CD4-positive, alpha-beta T cell treated with Interleukin-4 for 1 hour (primary cell): Measurements from ENCODE around the gene TSPAN3.
A peak's percentile ranks its signal among the peaks of the same experiment; 100 is the strongest.

Experiments used
- DNase-seq, 2 donors: peaks; one replicate each; pipeline ENCODE4 v3.0.0-alpha.2; 2020 to 2022

TSPAN3 gene

DNA sequence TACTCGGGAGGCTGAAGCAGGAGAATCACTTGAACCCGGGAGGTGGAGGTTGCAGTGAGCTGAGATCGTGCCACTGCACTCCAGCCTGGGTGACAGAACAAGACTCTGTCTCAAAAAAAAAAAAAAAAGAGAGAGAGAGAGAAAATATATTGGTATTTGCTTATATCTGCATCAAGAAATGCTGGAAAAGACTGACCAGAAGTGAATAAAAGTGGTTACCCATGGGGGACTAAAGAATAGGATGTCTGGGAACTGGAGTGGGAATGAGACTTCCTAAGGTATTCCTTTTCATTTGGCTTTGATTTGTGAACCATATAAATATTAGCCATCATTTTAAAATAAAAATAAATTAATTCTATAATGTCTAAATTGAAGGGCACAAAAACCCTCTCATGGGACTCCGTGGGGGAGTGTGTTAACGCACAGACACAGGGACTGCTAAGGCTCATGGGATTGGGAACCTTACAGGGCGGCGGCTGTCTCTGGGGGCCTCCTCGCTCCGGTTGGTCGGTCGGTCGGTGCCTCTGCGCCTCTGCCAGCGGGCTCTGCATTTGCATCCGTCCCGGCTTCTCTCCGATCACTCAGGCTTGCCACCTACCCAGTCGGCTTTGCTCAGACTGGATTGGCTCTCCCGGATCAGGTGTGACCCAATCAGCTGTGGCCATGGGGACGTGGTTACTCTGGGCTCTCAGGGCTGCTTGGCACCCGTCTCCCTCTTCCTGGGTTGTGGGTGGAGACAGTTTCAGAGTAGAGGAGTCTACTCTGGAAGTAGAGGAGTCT is 12.7 kb upstream of the TSPAN3 start:
- DNase-seq: peak; percentile 64 to 90

GRCh38 chr15:77081971-77082370 is 11.1 kb upstream of the TSPAN3 start:
- DNase-seq: no peak

DNA sequence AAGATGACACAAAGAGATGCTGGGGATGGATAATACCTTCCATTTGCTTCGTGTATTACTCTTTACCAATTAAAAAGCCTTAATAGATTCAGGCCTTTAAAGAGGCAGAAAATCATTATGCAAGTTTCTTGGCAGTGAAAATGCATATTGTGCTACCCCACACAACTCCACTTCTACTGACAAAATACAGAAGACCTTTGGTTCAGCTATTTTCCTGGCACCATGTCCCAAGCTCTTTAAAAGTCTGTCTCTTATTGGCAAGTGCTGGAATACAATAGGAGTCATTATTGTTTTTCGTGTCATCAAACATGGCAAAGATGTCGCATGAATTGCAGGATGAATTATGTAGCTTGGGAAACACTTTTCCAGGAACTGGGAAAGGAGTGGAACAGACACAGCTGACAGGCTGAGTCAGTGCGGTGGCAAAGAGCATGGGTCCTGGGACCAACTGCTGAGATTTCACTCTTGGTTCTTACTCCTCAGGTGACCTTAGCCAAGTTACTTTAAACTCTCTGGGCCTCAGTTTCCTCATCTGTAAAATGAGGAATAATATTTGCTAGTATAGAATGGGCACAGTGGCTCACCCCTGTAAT is 5.5 kb upstream of the TSPAN3 start:
- DNase-seq: no peak

- no peak for DNase-seq
Observed at GRCh38 chr15:77075528-77075927, 4.6 kb upstream of the TSPAN3 start.

- no peak for DNase-seq
Observed at GRCh38 chr15:77074350-77074749, 3.4 kb upstream of the TSPAN3 start.

DNA sequence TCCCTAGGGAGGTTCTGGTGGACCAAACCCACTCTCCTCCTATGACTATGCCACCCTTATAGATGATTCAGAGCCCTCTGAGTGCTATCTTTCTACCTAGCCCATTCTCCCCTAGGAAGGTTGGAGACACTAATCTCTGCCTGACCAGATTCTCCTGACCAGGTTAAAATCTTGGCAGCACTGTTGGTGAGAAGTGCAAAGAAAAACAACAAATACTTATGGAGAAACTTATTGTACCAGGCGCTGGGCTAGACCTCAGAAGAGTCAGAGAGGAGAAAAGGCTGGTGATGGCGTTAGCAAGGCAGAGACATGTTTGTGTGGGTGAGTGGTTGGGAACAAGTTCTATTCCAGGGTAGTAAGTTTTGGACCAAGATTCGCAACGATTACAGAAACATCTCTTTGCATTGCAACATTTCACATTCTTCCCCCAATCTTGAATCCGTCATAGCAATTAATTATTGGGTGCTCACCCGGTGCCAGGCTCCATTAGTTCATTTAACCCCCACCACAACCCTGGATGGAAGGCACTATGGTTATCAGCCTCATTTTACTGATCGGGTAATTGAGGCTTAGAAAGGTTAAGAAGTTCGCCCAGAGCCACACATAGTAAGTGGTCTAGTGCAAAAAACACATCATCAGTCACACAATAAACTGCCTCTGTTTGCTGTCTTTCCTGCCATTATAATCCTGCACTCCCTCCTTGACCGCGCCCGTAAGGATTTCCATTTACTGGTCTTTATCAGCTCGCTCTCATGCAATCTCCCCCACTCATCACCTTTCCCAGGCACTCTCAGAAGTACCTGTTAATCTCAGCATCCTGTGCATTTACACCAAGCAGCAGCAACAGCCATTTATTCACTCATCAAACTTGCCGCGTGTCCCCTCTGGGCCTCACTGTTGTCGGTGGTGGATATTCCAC is 655 bp upstream of the TSPAN3 start:
- DNase-seq: no peak

DNA sequence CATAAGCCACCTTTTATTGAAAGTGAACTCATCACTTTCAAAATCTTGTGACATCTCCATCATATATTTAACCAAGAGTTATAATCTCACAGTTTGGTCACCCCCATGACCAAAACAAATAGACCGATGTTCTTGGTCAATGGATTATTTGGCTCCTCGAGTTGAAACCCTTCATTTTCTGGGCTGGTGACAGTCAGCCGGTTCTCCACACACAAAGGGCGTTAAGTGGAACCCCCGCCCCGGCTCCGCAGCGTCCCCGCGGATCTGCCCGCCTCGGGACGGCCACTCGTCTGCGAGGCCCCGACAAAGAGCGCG is 772 bp downstream of the TSPAN3 start:
- no peak for DNase-seq

- DNase-seq: no peak
Observed at GRCh38 chr15:77069521-77070121, 1.3 kb downstream of the TSPAN3 start.

- no peak for DNase-seq
Observed at GRCh38 chr15:77068633-77069032, 2.3 kb downstream of the TSPAN3 start.

- no peak for DNase-seq
Observed at GRCh38 chr15:77067691-77068367, 3.1 kb downstream of the TSPAN3 start.

GRCh38 chr15:77066971-77067690 is 3.8 kb downstream of the TSPAN3 start:
- DNase-seq: no peak

DNA sequence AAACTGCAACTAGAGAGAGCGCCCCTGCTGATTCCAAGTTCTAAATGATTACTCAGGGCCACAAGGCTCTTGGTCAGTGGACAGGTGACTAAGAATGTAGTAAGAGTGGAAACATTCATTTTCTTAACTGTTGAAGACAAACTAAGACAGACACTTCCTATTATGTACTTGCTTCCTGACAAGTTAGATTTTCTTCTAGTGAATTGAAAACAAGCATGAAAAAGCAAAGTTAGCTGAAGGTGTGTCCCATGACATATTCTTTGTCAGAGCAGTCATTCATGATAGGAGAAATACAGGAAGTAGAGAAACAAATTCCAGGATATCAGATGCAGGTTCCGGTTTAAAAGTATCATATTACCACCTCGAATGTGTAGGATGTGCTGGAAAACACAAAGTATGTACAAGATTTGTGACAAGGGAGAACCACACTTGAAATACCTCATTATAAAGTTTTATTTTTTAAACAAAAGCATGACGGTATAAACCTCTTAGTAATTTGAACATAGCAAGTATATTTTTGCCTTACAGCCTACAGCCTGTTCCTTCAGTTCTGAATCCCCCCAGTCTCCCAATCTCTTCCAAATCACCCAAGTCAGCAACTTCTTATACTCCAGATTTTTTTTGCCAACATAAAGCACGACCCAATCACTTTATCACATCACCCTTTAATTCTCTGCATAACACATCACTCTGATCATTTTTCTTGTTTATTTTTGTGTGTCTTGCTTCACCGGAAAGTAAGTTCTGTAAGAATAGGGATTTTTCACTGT is 6.2 kb downstream of the TSPAN3 start:
- no peak for DNase-seq

DNA sequence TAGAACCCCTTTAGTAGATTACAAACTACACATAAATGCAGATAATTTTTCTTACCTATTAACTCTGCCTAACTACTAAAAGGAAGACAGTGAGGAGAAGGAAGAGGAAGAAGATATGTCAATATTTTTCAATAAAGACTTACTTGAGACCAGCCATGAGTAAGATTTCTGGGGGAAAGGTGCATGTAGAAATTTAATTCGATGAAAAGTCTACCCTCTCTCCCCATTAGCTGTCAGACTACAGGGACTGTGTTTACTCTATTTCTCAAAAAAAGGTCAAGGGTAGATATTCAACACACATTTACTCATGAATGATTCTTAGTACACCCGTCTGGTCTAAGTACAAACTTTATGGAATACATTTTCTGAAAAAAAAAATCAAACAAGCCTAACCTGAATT is 6.8 kb downstream of the TSPAN3 start:
- no peak for DNase-seq

- no peak for DNase-seq
Observed at GRCh38 chr15:77063249-77063648, 7.7 kb downstream of the TSPAN3 start.

DNA sequence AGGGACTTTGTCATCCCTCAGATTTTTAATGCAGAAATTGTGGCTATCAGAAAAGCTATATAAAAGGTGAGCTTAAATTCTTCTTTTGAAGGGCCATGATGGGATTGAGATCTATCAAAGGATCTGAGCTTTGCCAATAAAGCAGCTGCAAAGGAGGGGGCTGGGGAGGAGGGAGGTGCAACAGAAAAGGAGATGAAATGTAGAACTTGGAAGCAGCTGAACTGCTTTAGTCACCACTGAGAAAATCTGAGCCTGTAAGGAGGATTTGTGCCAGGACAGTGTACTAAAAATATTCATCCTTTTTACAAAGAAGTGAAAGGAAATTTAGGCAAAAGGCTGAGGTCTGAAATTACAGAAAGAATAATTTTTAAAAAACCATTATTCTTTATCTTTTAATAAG is 10.4 kb downstream of the TSPAN3 start:
- DNase-seq: no peak

- no peak for DNase-seq
Observed at GRCh38 chr15:77059786-77060361, 11.0 kb downstream of the TSPAN3 start.

GRCh38 chr15:77058468-77058867 is 12.4 kb downstream of the TSPAN3 start:
- no peak for DNase-seq

DNA sequence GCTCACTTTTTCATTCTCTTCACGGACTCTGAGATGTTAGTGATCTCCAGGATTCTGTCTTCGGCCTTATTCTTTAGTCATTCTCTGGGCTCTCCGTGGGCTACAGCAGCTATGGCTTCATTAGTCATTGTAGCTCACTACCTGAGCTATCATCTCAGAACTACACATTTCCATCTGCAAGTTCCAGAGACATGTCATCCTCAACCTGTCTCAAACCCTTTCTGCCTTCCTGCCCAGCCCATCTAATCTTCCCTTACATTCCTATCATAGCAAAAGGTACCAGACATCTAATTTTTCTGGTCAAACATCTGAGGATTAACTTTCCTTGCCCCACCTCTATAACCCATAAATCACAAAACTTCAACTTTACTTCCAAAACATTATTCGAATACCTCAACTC is 13.2 kb downstream of the TSPAN3 start:
- DNase-seq: no peak

- DNase-seq: no peak
Observed at GRCh38 chr15:77057072-77057471, 13.8 kb downstream of the TSPAN3 start.

DNA sequence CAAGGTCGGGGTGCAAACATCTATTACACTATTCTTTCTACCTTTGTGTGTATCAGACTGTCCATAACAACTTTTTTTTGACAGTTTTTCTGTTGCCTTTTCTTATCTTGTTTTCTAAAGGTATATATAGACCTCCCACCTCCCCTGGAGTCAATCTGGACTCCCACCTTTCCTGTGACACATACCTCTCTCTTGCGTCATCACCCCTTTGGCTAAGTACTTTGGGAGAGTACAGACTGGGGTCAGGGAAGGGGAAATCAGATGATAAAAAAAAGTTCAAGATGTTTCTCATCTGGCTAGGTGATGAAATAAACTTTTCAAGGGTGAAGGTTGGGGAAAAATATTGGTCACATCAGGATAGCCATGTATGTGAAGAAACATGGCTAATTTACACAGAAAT is 17.2 kb downstream of the TSPAN3 start:
- no peak for DNase-seq

DNA sequence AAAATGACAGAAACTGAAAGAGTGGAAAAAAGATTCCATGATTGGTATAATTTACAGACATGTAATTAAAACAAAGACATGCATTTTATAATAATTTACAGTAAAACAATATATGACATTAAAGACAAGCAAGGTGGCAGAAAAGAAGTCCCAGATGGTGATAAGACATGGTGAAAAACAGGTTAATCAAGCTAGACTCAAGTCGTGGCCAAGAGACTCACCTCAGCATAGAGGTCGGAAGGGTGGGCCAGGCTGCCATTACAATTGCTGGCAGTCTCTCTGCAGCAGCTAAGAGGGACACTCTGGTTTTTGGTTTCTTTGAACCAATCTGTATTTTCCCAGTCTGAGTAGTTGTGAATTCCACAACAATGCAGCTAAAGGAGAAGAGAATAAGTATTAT is 18.4 kb downstream of the TSPAN3 start:
- no peak for DNase-seq
